ENCODE results near the gene KLHL3.
A peak's percentile ranks its signal among the peaks of the same experiment; 100 is the strongest.

The KLHL3 gene

DNA sequence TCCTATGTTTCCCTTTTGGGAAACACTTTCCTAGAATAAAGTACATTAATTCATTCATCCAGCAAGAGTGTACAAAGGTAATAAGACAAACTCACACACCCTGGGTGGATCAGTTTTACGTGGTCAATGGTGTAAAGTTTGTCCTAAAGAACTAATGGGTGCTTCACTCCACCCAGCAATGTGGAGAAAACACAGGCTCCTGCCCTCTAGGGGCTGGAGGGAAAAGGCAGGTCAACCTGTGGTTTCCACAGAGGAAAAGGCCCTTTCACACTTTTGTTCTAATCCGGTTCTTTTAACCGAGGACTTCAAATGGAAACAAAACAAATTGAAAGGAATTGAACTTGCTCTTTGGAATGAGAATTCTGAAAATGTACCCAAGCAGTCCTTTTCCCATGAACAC is 155.9 kb downstream of the KLHL3 start:
- TF ChIP-seq, protein P1, sequence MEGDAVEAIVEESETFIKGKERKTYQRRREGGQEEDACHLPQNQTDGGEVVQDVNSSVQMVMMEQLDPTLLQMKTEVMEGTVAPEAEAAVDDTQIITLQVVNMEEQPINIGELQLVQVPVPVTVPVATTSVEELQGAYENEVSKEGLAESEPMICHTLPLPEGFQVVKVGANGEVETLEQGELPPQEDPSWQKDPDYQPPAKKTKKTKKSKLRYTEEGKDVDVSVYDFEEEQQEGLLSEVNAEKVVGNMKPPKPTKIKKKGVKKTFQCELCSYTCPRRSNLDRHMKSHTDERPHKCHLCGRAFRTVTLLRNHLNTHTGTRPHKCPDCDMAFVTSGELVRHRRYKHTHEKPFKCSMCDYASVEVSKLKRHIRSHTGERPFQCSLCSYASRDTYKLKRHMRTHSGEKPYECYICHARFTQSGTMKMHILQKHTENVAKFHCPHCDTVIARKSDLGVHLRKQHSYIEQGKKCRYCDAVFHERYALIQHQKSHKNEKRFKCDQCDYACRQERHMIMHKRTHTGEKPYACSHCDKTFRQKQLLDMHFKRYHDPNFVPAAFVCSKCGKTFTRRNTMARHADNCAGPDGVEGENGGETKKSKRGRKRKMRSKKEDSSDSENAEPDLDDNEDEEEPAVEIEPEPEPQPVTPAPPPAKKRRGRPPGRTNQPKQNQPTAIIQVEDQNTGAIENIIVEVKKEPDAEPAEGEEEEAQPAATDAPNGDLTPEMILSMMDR (conservative IDR thresholded peaks at IDR 0.05; ENCODE audit: low read depth) = no peak
- POLR2A ChIA-PET (ENCODE audit: low non-redundant PET) = no interaction called here
- CTCF ChIA-PET = interaction anchor here (0.7 to 1.1 kb wide), 2 partner anchors 21 to 172 kb away, joined by 3 to 6 read pairs; no protein-coding TSS in a partner anchor
- H3K27ac ChIP-seq = no peak overlapping the region
- no peak for DNase-seq (ENCODE audit: low spot score)

DNA sequence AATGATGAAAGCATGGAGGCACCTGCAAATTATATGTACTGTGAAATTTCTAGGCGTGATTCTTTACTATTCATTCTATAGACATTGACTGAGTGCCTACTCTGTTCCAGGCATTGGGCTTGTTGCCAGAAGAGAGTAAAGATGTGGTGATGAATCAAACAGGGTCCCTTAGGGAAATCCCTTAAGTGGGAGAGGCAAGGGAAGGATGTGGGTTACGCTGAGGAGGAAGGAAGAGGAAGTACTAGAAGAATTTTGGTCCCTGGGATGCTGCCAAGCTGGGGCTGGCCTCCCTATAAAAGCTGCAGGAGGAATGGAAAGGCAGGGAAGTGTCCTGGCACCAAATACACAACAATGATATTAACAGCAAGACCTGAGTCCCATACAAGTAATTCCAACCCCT is 160.0 kb downstream of the KLHL3 start:
- H3K27ac ChIP-seq = no peak overlapping the region
- ChIA-PET CTCF (no interaction called here), POLR2A (ENCODE audit: low non-redundant PET) (no interaction called here)
- peak; percentile 56 for DNase-seq (ENCODE audit: low spot score)
- TF ChIP-seq, protein P1 (conservative IDR thresholded peaks at IDR 0.05; ENCODE audit: low read depth) = no peak

DNA sequence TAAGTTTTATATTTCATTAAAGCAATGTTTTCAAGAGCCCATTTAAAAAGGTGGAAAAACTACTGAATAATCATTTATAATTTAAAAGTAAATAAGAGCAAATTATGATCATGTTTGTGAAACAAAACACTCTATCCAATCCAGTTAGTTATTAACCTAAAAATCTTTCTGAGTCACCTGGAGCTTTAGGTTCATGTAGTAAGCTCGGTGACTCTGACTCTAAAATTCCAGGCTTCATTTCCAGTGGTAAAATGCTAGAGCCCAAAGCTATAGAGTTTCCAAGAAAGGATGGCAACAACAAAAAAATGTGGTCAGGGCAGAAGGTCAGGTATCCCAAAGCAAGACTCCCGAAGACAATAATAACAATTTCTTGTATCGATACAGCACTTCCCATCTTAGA is 160.7 kb downstream of the KLHL3 start:
- CTCF ChIA-PET = interaction anchor here (0.6 to 0.7 kb wide), 2 partner anchors 1581 to 1751 kb away, joined by 3 to 5 read pairs; no protein-coding TSS in a partner anchor

DNA sequence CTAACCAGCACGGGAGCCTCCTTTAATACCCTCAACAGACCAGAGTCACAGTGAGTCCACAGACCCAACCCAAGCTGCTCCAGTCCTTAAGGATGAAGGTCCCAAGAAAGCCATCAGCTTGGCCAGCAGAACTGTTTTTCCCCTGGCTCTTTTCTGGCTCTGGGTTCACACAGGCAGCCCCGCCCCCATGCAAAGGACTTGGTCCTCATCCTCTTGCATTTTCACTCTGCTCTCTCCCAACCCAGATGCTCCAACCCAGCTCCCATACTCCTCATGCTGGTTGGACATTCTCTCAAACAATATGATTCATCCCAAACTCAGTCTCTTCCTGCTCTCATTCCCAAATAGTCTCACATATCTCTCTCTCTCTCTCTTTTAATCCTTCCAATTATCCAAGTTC is 162.5 kb downstream of the KLHL3 start:
- TF ChIP-seq, protein P1 (conservative IDR thresholded peaks at IDR 0.05; ENCODE audit: low read depth) = no peak
- H3K27ac ChIP-seq = no peak overlapping the region
- ChIA-PET POLR2A (ENCODE audit: low non-redundant PET) (no interaction called here), CTCF (interaction anchor here (0.7 kb wide), 1 partner anchor 123 kb away, joined by 4 read pairs; no protein-coding TSS in a partner anchor)
- DNase-seq (ENCODE audit: low spot score) = no peak

More for the DNA sequence above, 160.7 kb downstream of the KLHL3 start:
- DNase-seq (ENCODE audit: low spot score) = no peak
- TF ChIP-seq, protein P1 (conservative IDR thresholded peaks at IDR 0.05; ENCODE audit: low read depth) = no peak
- H3K27ac ChIP-seq = no peak overlapping the region
- POLR2A ChIA-PET (ENCODE audit: low non-redundant PET) = no interaction called here

DNA sequence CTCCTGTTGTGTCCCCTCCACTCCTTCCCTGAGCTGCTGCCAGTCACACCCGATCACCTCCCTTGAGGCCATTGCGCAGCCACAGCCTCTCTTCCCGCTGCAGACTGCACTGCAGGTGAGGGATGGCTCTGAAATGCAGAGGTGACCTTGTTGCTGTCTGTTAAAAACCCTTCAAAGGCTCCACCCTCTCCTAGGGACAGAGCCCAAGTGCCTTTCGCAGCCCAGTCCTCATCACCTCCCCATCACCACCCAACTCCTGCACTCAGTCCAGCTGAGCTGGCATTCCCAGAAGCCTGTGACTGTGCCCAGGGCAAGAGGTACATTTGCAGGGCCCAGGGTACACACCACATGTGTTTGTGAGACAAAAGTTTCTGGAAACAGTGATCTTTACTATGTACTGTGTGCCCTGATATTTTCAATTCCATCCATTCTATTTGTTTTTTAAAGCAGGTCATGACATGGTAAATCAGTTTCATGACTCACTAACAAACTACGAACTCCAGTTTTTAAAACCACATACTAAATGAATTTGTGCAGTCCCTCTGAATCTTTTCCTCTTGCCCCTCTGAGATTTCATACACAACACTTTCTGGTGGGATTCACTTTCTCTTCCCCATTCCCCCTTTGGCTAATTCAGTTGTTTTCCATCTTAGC is 163.7 kb downstream of the KLHL3 start:
- CTCF ChIA-PET = interaction anchor here (0.6 to 1.3 kb wide), 2 partner anchors 11 to 15 kb away, joined by 3 to 4 read pairs; no protein-coding TSS in a partner anchor
- H3K27ac ChIP-seq = peak overlapping the region; percentile 70
- TF ChIP-seq, protein P1 (conservative IDR thresholded peaks at IDR 0.05; ENCODE audit: low read depth) = no peak
- DNase-seq (ENCODE audit: low spot score) = peak; percentile 46
- POLR2A ChIA-PET (ENCODE audit: low non-redundant PET) = no interaction called here

DNA sequence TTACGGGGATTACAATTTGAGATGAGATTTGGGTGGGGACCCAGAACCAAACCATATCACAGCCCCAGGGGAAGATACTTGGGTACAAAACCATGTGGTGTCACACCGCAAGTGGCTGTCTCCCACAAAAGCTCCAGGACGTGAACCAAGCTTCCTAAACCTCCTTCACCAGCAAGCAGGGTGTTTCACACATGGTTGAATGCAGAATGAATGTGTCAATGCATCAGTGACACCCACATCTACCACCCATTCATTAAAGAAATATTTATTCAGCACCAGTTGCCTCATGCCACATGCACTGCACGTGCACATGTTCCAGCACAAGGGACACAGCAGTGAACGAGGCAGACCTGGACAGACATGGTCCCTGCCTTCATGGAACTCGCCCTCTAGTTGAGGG is 165.8 kb downstream of the KLHL3 start:
- TF ChIP-seq, protein P1 (conservative IDR thresholded peaks at IDR 0.05; ENCODE audit: low read depth) = no peak
- H3K27ac ChIP-seq = no peak overlapping the region
- ChIA-PET CTCF (interaction anchor here (0.8 kb wide), 1 partner anchor 740 kb away, joined by 3 read pairs; no protein-coding TSS in a partner anchor), POLR2A (ENCODE audit: low non-redundant PET) (interaction anchor here (0.6 kb wide), 1 partner anchor 665 kb away, joined by 5 read pairs; no protein-coding TSS in a partner anchor)
- DNase-seq (ENCODE audit: low spot score) = no peak
